HG03060 (cell line): Measurements from ENCODE around the gene PPM1M.

Experiments
- ATAC-seq: cut with Tn5 transposase; IDR thresholded peaks from one replicate; pipeline ENCODE4 v1.9.1; 2021; ENCODE audit warnings: low read depth, moderate number of reproducible peaks; ENCODE audit not compliant: unreplicated experiment

The PPM1M gene

GRCh38 chr3:52228751-52229291 is 16.7 kb upstream of the PPM1M start:
- ATAC-seq: no peak

- no peak for ATAC-seq
These were observed 15.9 kb upstream of the PPM1M start for GRCh38 chr3:52229656-52230055.

GRCh38 chr3:52230461-52230860 is 15.1 kb upstream of the PPM1M start:
- ATAC-seq: no peak

DNA sequence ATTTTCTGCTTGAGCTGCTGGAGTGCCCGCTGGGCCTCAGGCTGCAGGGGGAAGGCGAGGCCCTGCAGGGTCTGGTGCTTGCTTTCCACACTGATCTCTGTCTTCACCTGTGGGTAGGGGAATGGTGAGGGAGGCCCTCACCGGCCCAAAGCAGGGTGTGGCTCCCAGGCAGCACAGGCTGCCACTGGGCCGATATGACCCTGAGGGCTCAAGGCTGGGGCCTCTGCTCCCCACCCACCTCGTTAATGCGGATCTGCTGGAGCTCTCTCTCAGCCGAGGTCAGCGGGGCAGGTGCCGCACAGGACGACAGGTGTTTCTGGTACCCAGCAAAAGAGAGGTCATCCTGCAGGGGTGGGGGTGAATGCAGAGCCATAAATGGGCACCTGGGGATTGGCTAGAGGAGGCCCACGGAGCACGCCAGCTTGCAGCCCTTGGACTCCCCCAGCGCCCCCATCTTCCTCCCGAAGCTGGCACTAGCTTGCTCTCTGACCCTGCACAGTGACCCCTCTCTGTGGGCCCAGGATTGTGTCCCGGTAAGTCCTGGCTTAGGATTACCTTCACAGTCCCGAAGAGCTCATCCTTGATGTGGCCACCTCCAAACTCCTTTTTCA is 14.6 kb upstream of the PPM1M start:
- ATAC-seq: no peak

DNA sequence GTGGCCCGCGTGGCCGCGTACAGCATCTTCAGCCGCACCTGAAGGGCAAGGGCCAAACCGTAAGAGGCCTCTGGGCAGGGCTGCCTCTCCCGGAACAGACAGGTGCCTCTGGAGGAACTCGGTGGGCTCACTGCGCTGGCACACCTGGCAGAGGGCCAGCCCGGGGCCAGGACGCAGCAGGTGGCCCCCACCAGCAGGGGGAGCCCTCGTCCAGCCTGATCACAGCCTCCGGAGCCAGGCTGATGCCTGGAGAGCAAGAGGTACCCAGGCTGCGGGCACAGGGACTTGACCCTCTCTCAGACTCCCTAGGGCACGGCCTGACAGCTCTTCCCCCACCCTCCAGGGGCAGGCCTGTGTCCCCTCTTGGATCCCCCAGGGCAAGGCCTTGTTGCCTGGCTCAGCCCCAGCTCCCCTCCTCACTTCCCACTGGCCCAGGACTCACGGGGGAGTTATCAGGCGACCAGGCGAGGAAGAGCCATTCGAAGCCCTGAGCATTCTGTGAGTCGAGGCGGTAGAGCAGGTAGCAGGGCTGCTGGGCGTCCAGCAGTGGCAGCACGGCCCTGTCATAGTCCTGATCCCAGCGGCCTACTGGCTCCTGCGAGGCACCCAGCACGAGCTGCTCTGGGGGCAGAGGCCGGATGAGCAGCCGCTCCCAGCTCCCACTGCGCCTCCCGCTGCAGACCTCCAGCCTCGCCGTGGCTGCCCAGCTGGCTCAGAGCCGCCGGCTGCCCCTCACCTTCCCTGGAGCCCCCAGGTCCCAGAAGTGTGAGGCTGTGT is 13.9 kb upstream of the PPM1M start:
- no peak for ATAC-seq

DNA sequence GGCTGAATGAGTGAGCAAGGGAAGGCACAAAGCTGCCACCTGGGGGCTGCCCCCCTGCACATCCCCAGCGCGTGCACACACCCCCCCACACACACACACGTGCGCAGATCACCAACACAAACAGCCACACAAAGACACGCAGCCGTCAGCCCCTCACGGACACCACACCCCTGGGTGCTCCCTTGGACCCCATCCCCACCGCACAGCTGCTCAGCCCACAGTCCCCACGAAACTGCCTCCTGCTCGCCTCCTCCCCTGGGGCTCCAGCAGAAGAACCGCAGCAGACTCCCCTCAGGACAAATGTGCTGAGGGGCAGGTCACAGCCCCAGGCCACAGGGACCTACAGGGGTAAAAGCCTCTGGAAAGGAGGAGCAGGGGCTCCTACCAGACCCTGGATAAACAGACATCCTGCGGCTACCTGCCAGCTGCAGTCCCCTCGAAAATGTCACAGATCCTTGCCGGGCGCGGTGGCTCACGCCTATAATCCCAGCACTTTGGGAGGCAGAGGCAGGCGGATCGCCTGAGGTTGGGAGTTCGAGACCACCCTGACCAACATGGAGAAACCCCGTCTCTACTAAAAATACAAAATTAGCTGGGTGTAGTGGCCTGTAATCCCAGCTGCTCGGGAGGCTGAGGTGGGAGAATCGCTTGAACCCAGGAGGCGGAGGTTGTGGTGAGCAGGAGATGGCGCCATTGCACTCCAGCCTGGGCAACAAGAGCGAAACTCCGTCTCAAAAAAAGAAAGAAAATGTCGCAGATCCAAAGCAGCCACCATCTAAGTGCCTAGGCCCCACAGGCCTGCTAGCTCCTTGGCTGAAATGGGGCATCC is 13.1 kb upstream of the PPM1M start:
- no peak for ATAC-seq

DNA sequence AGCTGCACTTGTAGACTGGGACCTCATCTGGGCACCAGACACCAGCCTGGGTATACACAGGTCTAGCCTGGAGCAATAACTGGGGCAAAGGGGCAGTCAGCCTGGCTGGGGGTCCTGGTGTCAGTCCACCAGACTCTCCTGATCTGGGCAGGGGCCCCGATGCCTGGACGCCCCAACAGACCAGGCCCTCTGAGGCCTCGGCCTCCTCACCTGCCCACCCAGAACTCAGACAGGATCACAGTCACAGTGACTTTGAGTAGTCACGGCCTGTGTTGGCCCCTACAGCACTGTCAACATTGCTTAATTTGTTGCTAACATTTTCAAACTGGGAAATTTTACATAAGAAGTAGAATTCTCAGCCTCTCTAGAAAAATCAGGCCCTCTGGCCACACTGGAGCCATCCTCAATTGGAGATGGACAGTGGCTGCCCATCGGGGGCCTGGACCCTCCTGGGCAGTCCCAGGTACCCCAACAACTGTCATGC is 12.4 kb upstream of the PPM1M start:
- no peak for ATAC-seq

DNA sequence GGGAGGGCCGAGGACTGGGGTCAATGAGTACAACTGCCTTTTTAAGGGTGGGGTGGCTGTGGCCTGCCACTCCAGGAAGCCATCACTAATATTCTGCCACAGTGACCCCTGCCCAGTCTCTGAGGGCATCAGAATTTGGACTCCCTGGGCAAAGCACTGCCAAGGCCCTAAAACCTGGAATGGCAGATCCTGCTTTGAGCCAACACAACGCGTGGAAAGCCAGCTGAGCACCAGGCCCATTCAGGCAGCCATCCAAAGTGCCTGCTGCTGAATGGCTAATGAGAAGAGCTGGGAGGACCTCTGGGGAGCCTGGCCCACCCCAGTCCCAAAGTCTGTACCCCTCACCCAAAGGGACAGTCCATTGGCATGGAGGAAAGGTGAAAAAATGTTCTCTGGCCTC is 11.6 kb upstream of the PPM1M start:
- no peak for ATAC-seq

GRCh38 chr3:52234516-52235447 is 10.8 kb upstream of the PPM1M start:
- no peak for ATAC-seq

- ATAC-seq: no peak
These were observed 9.1 kb upstream of the PPM1M start for GRCh38 chr3:52236424-52236886.

- ATAC-seq: no peak
These were observed 8.4 kb upstream of the PPM1M start for GRCh38 chr3:52237006-52237656.

GRCh38 chr3:52237657-52238172 is 7.8 kb upstream of the PPM1M start:
- ATAC-seq: no peak

DNA sequence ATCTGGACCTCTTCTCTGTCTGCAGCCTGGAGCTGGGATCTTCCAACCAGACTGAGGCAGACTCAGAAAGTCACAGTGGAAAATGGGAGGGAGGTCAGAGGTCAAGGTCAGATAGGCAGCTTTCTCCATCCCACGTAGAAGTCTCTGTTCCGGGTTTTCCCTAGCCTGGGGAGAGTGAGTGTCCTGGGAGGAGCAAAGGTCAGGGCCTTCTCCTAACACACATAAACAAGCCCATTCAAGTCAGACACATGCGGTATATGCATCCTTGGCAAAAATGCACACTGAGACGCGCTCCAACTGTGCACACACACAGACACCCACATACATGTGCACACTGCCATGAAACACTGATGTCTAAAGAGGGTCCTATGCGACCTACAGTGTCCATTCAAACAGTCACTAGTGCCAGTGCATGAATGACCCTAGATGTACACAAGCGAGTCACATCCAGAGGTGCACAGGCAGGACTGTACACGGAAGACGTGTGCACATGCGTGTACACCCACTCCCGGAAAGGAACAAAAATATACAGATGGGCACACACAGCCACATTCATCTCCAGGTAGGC is 7.3 kb upstream of the PPM1M start:
- no peak for ATAC-seq

GRCh38 chr3:52238761-52239701 is 6.5 kb upstream of the PPM1M start, which contains the start of gene TWF2:
Gene TWF2 (minus strand): TSS chr3:52239158. CDS start chr3:52239016, 142 bp downstream.
- no peak for ATAC-seq

GRCh38 chr3:52240059-52240885 is 5.3 kb upstream of the PPM1M start:
- no peak for ATAC-seq

- ATAC-seq: no peak
These were observed 4.6 kb upstream of the PPM1M start for GRCh38 chr3:52240886-52241370.

DNA sequence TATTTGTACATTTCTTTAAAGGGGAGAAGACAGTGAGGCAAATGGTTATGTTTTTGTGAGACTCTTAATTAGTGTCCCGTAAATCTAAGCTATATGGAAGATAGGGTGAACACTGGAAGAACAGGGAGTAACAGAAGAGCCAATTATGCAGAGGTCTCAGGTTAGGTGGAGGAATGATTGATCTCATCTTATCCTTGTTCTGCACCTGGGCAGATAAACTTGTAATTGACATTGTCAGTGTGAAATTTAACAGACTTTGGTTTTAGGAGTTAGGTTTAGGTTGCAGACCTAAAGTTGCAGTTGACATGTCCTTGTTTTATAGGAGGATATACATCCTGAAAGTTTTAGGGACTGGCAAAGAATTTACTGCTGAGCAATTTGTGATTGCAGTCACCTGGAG is 3.5 kb upstream of the PPM1M start:
- ATAC-seq: no peak
